Measurements from ENCODE around the gene RAB40A. TPM values are rescaled to one million over a fixed set of nuclear protein-coding genes. Genes with fewer than 3 reads are reported as not detected.

Gene RAB40A
- polyA plus RNA-seq (ENCODE audit: insufficient read length in 4 of 4), result 1 to 10 TPM; 1.9 to 4.8 (median 3.5) TPM

GRCh38 chrX:103519389-103519788 lies at the start of gene RAB40A:
Gene RAB40A (minus strand): TSS chrX:103519489. CDS start chrX:103500756, 18,733 bp downstream.
- no peak for DNase-seq (ENCODE audit: low read depth in 4 of 4, low spot score in 2 of 4)

GRCh38 chrX:103565752-103566151 lies 46.5 kb upstream of the RAB40A start:
- DNase-seq (ENCODE audit: low read depth in 4 of 4, low spot score in 2 of 4), result no peak

GRCh38 chrX:103565197-103565596 lies 45.9 kb upstream of the RAB40A start:
- DNase-seq (ENCODE audit: low read depth in 4 of 4, low spot score in 2 of 4), result no peak

GRCh38 chrX:103562801-103563200 lies 43.5 kb upstream of the RAB40A start:
- no peak for DNase-seq (ENCODE audit: low read depth in 4 of 4, low spot score in 2 of 4)

GRCh38 chrX:103560256-103560655 lies 41.0 kb upstream of the RAB40A start:
- DNase-seq (ENCODE audit: low read depth in 4 of 4, low spot score in 2 of 4), result no peak

- DNase-seq (ENCODE audit: low read depth in 4 of 4, low spot score in 2 of 4), result no peak
Observed at GRCh38 chrX:103556963-103557612, 37.8 kb upstream of the RAB40A start.

- peak; percentile 56 to 81 (median 62) for DNase-seq (ENCODE audit: low read depth in 4 of 4, low spot score in 2 of 4)
Observed at GRCh38 chrX:103554687-103555424, 35.6 kb upstream of the RAB40A start.

- DNase-seq (ENCODE audit: low read depth in 4 of 4, low spot score in 2 of 4), result no peak
Observed at GRCh38 chrX:103552236-103552635, 32.9 kb upstream of the RAB40A start.

- DNase-seq (ENCODE audit: low read depth in 4 of 4, low spot score in 2 of 4), result no peak
Observed at GRCh38 chrX:103550415-103551051, 31.2 kb upstream of the RAB40A start.

- no peak for DNase-seq (ENCODE audit: low read depth in 4 of 4, low spot score in 2 of 4)
Observed at GRCh38 chrX:103549916-103550315, 30.6 kb upstream of the RAB40A start.

GRCh38 chrX:103540145-103540544 lies 20.9 kb upstream of the RAB40A start:
- DNase-seq (ENCODE audit: low read depth in 4 of 4, low spot score in 2 of 4), result no peak

- no peak for DNase-seq (ENCODE audit: low read depth in 4 of 4, low spot score in 2 of 4)
Observed at GRCh38 chrX:103539695-103540094, 20.4 kb upstream of the RAB40A start.

GRCh38 chrX:103538728-103539127 lies 19.4 kb upstream of the RAB40A start:
- no peak for DNase-seq (ENCODE audit: low read depth in 4 of 4, low spot score in 2 of 4)

GRCh38 chrX:103537871-103538387 lies 18.6 kb upstream of the RAB40A start:
- DNase-seq (ENCODE audit: low read depth in 4 of 4, low spot score in 2 of 4), result no peak

GRCh38 chrX:103536732-103537131 lies 17.4 kb upstream of the RAB40A start:
- no peak for DNase-seq (ENCODE audit: low read depth in 4 of 4, low spot score in 2 of 4)

GRCh38 chrX:103536071-103536470 lies 16.8 kb upstream of the RAB40A start:
- DNase-seq (ENCODE audit: low read depth in 4 of 4, low spot score in 2 of 4), result no peak

- DNase-seq (ENCODE audit: low read depth in 4 of 4, low spot score in 2 of 4), result no peak
Observed at GRCh38 chrX:103535206-103535605, 15.9 kb upstream of the RAB40A start.

- peak; percentile 37 to 57 (median 54) for DNase-seq (ENCODE audit: low read depth in 4 of 4, low spot score in 2 of 4)
Observed at GRCh38 chrX:103533511-103534216, 14.4 kb upstream of the RAB40A start.

- DNase-seq (ENCODE audit: low read depth in 4 of 4, low spot score in 2 of 4), result no peak
Observed at GRCh38 chrX:103531002-103531401, 11.7 kb upstream of the RAB40A start.

GRCh38 chrX:103530545-103530944 lies 11.3 kb upstream of the RAB40A start:
- DNase-seq (ENCODE audit: low read depth in 4 of 4, low spot score in 2 of 4), result no peak

- no peak for DNase-seq (ENCODE audit: low read depth in 4 of 4, low spot score in 2 of 4)
Observed at GRCh38 chrX:103529550-103529949, 10.3 kb upstream of the RAB40A start.
